Activated CD4-positive, CD25-positive, alpha-beta regulatory T cell treated with anti-CD3 and anti-CD28 coated beads, Interleukin-2, amount 50 U/mL, for 24 hours (primary cell): Measurements from ENCODE around the gene MAP1B.

ENCODE experiments used
- ATAC-seq, 2 donors: fragments of 150-1000 bp; cut with Tn5 transposase; one replicate each; pipeline ENCODE4 v1.10.0; 2021; ENCODE audit warnings: mild to moderate bottlenecking in 1 of 2, moderate library complexity in 1 of 2

The MAP1B gene

DNA sequence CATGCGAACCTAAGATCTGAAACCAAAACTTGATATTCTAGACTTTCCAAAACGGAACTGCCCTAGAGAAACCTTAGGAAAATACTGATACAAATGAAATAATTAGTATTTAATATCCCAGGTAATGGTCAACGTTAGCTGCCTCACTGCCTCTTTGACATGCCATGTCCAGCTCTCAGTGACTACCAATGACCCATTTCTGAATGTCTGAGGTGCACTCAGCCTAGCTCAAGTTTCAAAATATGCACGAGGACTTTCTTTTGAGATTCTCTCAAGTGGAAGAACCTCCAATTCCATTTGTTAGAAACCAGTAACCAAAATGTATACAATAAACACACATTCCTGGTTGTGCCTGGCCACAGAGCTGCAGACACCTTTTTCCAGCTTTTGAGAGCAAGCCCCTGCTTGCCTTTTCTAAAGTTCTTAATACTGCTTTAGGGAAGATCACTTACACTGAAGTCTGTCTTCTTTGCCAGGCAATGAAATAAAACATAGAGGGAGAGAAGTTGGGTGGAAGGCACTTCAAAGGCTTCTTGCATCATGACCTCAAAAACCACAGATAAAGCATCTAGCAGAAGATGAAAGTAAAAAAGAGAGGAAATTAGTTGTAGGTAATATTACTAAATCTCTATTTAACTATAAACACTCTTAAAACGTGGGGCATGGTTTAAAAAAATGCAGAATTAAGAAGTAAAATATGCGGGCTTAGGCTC, 124.9 kb downstream of the MAP1B start:
- ATAC-seq: peak; percentile 12 to 27

DNA sequence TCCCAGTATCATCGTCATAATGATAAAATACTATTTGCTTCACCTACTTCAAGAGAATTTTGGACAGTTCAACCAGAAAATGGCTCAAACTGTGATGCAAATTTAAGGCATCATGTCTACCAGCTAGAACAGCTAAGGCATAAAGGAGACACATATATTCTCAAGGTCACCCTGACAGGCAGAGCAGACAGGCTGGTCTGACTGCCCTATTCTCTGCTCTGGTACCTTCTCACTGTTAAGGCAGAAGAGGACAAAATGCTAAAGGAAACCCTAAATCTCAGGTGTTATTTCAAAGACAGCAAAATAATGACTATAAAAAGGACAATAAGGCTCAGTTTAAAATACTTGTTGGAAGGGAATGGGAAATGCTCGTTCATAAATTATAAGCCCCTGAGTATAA, 125.6 kb downstream of the MAP1B start:
- no peak for ATAC-seq

DNA sequence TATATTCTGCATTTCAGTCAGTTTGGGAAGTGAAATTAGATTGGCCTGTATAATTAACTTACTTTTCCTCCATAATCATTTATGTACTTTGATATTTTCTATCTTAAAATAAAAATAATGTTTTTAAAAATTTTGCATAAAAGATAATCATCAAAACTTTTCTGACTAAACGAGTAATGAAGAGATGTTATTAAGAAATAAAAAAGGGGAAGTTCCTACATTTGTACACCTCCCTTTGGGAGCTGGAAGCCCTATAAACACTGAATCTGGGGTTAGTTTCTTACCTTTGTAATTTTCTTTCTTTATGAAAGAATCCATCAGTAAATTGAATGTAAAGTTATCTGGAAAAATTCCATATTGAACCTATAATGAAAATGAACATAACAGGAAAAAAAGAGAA, 126.6 kb downstream of the MAP1B start:
- no peak for ATAC-seq

GRCh38 chr5:72234265-72234700, 127.0 kb downstream of the MAP1B start:
- peak; percentile 94 to 95 for ATAC-seq

DNA sequence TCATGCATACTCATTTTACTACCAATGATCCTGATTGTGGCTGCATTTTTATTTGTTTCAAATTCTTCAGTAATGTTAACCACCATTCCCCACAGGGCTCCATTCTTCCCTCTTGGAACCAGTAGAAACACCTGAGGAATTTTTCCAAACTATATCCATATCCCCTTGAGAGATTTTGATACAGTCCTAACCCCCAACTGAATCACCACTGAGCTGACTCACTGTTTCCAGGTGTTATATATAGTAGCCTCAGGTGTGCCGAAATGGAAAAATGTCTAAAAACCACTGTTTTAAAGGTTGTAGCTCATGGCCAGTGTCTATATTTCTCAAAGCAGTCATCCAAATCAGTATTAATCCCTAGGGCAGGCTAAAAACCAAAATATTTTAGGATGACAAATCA, 127.6 kb downstream of the MAP1B start:
- no peak for ATAC-seq

- ATAC-seq: no peak
These were observed 128.4 kb downstream of the MAP1B start for GRCh38 chr5:72235725-72236124.

DNA sequence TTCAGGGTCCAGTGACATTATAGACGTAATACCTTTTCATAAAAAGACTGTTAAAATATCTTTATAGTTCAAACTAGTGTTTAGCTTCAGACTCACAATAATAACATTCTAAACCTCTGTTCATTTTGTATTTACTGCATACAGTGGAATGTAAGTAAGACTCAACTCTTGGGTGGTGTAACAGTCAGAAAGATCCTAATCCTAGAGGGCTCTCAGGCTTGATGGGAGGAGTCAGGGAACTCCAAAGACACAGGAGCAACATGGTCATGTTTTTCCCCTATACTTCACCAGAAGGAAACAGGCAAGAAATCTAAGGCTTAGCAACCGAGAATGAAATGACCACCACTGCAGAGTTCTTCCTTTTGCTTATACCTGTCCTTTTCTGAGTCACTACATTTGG, 130.1 kb downstream of the MAP1B start:
- no peak for ATAC-seq

- no peak for ATAC-seq
These were observed 130.6 kb downstream of the MAP1B start for GRCh38 chr5:72237879-72238278.

- ATAC-seq: no peak
These were observed 131.6 kb downstream of the MAP1B start for GRCh38 chr5:72238712-72239445.

- no peak for ATAC-seq
These were observed 134.2 kb downstream of the MAP1B start for GRCh38 chr5:72241346-72242003.

DNA sequence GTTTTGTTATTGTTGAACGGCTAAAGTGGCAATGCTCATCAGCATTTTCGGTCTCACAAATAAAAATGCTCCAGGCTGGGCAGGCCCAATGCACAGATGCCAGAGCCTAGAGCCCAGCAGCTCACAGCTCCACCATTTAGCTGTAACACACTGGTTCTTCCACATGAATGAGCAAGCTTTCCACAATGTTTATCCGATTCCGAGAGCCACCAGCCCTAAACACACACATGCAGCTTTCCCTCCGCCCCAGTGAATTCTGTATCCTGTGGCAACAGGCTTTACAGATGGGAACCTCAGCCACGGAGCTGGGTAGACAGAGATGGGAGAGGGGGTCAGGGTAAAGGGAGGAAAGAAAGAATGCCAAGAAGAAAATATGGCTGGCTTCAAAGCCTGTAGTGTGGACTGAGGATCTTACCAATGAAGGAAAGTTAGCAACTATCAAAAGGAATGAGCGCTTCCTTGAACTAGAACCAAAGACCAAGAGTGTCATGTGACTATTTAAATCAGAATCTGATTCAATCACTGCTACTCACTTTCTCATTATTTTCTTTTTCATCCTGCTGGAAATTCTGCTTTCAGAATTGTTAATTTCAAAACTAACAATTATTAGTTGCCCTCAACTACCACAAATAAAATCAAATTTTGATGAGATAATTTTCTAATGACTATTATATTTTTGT, 135.7 kb downstream of the MAP1B start:
- no peak for ATAC-seq

DNA sequence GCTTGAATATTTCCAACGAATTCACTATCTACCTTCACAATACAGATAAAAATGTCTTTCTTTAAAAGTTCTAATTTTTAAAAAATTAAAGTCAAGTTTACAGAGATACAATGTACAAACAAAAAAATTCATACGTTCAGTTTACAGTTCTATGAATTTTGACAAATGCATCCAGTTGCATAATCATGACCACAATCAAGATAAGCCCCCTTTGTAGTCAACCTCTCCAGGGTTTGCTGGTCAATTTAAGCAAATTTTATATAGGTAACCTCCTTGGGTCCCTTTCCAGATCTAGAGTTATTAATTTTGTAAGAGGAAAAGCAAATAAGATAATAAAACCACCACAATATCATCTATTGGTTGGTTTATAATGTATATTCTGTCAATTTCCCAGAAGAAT, 136.4 kb downstream of the MAP1B start:
- ATAC-seq: no peak

GRCh38 chr5:72244862-72245371, 137.6 kb downstream of the MAP1B start:
- no peak for ATAC-seq

DNA sequence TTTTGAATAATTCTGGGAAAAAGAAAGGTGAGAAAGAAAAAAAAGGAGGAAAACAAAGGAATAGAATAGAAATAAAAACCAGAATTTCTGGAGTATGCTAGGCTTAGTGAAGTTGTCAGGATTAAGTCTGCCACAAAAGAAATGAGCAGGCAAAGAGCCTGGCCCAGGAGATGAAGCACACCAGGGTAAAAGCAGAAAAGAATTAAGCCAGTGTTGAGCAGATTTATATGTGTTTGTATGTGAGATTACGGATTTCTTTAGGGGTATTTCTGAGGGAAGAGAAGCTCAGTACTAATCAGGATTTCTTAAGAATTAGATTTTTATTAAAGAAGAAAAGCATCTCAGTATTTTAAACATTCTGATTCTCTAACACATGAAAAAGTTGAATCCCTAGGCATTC, 138.3 kb downstream of the MAP1B start:
- ATAC-seq: no peak

DNA sequence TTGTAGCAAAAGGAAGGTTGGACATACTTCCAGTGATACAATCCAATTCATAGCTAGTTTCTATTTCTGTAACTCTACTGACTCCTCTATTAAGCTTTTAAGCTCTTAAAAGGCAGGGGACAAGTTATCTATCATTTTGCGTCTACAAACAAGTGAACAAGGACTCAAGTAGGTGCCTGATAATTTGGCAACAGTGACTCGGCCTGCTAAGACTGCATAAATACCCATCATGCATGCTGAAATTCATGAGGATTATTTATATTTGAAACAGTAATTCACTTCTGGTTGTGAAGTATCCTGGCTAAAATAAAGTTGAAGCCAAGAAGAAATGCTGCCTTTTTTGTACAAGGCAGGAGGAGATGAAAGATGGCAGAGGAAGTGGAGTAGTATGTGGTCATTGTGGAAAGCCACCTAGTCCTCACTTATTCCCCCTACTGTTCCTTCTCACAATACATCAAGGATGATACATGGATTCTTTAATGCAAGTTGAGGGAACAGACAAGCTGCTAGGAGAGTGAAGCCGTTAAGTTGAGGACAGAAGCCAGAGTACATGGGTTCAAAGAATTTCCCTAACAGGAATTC, 138.8 kb downstream of the MAP1B start:
- ATAC-seq: peak in 1 of 2 donors; percentile 51

GRCh38 chr5:72246954-72247442, 139.7 kb downstream of the MAP1B start:
- no peak for ATAC-seq

DNA sequence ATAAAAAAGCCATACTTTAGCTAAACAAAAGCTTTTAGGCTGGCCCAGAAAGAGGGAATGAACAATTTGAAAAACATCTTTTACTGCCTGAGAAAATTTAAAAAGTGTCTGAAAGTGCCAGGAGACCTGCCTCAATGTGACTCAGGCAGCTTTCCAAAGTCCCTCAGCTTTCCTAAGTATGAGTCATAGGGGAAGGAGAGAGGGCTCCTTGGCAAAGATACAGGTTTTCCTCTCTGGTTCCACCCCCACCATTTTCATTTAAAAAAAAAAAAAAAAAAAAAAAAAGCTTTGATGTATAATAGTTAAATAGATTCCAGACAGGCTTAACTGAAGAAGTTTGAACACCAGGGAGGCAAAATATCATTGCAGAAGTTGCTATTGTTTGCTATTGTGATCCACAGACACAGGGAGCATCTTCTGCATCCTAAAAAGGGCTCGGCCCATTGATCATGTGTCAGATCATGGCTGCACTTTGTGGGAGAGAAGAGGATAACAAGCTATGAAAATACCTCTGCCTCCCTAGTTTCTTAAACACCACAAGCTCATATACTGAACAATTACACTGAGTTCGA, 141.2 kb downstream of the MAP1B start:
- ATAC-seq: no peak

DNA sequence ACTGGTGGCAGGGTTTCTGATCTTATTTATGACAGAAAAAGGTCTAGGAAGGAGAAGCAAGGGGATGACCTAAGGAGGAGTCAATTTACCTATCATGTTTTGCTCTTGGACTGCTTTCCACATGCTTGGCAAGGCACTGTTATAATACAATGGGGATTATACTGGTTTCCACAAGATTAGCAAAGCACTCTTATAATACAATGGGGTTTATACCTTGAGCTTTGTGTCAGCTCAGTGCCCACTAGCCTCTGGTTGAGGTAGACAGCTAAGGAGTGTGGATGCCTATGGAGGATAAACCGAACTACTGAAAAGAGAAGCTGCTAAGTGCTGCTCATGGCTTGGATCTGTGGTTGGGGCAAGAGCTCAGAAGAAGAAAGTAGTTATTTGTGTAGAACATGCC, 144.1 kb downstream of the MAP1B start:
- no peak for ATAC-seq

- no peak for ATAC-seq
These were observed 144.7 kb downstream of the MAP1B start for GRCh38 chr5:72252008-72252407.

DNA sequence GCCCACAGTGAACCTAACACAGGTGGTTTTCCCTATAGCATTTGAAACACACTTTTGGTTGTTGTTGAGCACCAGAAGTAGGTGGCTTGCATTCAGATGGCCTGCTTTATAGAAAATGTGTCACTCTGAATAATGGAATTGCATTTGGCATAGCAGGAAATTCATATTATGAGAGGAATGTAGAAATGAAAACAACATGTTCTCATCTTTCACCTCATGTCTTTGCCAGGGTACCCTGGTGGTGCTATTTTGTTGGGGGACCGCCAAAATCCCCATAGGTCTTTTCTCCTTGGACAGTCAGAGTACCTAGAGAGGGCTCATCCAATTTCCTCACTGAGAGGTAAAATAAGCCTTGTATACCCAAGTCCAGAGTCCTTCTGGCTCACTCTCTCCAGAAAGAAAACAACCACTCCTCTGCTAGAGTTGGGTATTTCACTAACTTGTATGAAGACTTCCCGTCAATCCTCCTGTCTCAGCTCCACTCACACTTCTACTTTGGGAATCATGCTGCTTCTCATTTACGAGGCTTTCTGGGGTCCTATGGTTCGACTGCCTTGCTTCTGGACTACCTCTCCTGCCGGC, 145.4 kb downstream of the MAP1B start:
- ATAC-seq: no peak

DNA sequence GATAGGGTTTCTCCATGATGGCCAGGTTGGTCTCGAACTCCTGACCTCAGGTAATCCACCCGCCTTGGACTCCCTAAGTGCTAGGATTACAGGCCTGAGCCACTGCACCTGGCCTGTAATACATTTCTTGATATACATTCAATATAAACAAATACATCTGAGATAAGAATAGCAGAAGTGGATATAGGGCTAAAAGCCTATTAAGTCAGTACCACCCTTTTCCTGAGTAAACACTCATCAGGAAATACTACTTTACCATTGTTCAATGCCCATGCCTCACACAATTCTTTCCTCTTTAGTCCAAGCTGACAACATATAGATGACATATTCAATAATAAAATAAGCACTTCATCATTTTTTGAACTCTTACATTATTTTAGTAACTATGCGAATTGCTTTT, 148.0 kb downstream of the MAP1B start:
- no peak for ATAC-seq

DNA sequence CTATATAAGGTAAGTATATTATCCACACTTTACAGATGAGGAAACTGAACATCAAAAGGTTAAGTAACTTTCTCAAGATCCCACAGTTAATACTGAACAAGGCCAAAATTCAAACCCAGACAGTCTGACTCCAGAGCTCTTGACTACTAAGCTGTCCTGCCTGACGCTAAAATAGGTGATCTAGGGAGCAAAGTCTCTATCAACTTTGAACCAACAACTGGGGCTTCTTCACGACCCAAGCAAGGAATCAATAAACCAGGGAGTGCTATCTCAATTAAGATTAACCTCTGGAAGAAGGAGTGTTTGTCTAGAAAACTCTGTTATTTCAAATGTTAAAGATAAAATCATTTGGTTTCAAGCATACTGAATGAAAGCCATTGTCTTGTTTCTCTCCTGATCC, 148.4 kb downstream of the MAP1B start:
- no peak for ATAC-seq
